HUDEP-2 (cell line): ENCODE results near the gene TBC1D16.

ENCODE experiments used
- DNase-seq, 76 experiments: peaks; one replicate each; lab custom pipeline; 2025; ENCODE audit not compliant: unreplicated experiment in 76 of 76; lab: John Stamatoyannopoulos, UW

The TBC1D16 gene

GRCh38 chr17:79942591-79943346 is 92.9 kb downstream of the TBC1D16 start:
- DNase-seq, result no peak

- DNase-seq, result no peak
These were observed 93.7 kb downstream of the TBC1D16 start for GRCh38 chr17:79942011-79942405.

DNA sequence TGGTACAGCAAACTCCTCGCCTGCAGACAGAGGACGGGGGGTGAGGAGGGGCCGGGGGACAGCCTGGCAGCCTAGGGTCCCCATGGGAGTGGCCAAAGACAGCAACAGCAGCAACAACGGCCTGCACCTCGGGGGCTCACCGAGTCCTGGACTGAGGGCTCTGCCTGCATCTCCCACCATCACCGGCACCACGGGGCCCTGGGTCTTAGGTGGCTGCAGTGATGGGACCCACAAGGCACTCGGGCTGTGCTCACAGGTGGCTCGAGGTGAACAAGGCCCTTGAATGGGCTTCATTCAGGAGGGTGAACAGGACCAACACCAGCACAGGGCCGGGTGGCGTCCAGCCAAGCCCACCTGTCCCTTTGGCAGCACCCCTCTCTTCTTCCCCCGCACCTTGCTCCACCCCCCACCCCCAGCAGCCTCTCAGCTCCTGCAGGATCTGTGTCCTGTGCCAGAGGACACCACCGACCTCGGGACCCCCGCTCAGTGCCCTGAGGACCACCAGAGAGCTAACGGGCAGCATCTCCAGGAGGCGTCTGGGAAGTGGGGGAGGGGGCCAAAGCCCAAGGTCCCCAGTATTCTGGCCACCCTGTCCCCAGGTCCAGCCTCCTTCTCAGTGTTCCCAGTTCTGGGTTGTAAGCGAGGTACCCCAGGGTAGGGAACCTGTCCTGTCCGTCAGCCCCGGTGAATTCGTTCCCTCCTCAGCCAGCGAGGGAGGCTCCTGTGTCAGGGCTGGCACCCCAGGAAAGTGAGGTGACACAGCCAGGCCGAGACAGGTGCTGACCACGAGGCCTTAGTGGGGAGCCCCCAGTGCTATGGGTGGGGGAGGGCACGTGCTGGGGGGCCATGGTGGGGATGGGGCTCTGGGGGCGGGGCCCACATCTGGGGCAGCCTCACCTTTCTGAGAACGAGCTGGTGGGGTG is 94.3 kb downstream of the TBC1D16 start:
- no peak for DNase-seq

- no peak for DNase-seq
These were observed 95.1 kb downstream of the TBC1D16 start for GRCh38 chr17:79940459-79941087.

DNA sequence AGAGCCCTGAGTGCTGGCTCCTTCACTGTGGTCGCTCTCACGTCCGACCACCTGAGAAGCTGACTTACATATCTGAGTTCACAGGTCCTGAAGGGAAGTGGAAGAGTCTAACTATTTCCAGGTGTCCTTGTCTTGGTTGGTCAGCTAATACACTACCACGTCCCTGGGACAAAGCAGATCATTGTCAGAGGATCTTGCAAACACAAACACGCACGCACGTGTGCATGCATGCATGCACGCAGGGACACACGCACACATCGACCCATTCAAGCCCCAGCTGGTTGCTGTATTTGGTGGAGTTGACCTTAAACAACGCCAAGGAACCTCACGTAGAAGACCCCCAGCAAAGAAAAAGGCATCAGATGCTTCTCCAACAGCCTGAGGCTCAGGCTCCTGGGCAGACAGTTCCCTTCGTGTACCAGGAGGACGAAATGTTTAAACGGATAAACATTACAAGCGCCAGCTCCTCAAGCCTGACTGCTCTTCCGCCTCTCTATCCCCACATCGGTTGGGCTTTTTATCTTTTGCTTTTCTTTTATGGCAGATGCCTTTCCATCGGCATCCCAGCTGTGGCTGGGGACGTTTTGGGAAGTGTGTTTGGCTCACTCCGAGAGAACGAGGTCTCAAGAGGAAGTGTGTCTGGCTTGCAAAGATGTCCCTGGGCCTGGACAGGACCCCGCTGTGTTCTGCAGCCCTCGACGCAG is 95.8 kb downstream of the TBC1D16 start:
- no peak for DNase-seq

DNA sequence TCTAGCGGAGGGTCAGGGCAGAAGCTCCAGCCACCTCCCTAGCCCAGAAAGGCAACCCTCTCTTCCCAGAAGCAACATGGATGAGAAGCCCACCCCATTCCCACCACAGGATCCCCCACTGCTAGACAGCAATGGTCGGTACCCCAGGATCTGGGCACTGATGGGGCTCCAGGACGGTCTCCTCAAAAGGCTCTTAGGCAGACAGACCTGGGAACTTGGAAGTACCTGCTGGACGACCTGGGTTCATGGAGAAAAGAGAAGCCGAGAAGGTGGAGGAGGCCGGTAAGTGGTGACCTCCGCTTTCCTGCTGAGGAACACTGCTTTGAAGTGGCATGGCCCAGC is 96.6 kb downstream of the TBC1D16 start:
- no peak for DNase-seq

DNA sequence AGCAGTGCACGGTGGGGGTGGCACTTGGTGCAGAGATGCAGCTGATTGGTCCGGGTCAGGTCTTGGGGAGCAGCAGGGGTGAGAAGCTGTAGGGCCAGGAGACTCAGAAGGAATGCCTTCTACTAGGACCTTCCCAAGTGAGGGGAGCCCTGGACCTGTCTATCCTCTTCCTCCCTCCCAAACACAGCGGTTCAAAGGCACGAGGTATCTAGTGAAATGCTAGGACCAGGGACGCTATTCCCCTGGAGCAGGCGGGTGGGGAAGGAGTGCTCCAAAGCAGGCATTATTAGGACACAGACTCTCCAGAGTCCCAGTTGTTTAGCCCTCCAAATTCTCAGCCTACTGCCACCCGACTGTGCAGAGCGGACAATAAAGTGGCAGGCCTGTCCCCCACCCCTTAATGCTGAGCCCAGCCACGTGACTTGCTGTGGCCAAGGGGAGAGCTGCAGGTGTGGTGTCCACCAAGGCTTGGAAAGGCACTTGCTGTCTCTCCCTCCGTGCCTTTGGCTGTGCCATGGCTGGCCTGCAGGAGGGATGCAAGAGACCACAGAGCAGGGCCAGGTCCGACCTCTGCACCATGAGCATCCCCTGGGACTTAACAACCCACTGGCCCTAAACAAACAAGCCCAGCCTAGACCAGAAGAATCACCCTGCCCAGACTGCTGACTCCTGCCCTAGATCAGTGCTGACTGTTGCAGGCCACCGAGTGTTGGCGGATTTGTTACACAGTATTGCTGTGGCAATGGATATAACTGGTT is 97.2 kb downstream of the TBC1D16 start:
- no peak for DNase-seq

DNA sequence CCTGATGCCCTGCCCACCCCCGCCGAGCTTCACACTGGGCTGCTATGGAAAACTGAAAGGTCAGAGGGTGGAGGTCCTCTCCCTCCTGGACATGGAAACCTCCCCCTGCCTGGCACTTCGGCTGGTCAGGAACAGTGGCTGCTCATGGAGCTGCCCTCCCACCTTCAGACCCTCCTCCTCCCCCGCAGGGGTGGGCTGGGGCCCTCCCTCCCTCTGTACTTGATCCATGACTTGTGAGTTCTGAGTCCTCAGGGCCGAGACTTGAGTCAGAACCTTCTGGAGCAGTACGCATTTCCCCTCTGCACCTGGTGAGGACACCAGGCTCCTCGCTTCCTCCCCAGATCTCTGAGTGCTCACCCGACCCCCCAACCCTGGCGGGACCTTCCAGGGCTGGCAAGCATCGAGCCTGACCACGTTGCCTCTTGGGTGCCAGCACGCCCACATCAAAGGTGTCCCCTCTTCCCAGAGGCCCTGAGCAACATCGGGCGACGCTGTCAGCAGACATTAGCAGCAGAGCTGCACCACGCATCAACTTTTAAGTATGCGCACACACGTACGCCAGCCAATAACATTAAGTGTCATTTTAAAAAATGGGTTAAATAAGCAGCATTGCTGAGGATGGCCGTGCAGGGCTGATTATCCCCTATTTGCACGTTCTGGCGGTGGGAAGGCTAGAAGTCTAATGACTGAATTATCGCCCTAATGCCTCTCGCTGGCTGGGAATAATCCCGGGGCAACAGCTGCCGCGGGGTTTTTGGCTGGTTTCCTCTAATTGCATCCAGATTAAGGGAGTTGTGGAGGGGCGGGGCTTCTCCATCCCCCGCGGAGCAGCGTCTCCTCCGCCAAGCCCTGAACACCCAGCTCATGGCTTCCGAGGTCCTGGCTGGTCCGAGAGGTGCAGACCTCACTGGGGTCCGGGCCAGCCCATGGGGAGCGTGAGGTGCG is 98.0 kb downstream of the TBC1D16 start:
- DNase-seq, result no peak

GRCh38 chr17:79936641-79937381 is 98.9 kb downstream of the TBC1D16 start:
- DNase-seq, result peak in 4 of 76 experiments; percentile 16 to 31 (median 26)

GRCh38 chr17:79936050-79936449 is 99.6 kb downstream of the TBC1D16 start:
- DNase-seq, result no peak

DNA sequence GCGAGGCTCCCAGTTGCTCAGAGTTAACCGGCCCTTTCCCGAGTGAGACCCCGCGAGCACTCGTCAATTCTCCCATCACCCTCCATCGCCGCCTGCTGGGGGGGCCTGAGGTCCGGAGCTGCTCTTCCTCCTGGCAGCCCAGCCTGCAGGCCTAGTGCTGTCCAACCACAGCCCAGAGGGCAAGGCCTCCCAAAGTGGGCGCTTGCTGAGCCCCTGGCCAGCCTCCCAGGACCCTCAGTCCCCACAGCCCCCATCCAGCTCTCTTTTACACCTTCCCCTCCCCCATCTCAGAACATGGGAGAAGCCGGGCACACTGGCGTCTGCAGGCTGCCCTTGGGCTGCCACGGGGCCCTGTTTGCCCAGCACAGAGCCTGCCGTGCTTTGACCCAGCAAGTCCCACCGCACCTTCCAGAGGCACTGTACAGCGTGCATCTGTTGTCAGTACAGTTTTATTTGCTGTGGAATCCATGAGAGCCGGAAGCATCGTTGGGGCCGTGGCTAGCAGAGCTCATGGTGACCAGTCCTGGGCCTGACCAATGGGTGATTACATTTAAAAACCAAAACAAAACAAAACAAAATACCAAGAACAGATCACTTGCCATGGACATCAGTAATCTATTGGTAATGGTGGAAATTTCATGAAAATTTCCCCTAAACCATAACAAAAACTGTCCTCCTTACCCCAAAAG is 100.3 kb downstream of the TBC1D16 start:
- DNase-seq, result no peak

- DNase-seq, result no peak
These were observed 101.1 kb downstream of the TBC1D16 start for GRCh38 chr17:79934653-79934970.

GRCh38 chr17:79933863-79934652 is 101.6 kb downstream of the TBC1D16 start:
- DNase-seq, result peak in 59 of 76 experiments; percentile 13 to 71 (median 46)

- DNase-seq, result peak in 1 of 76 experiments; percentile 12
These were observed 103.0 kb downstream of the TBC1D16 start for GRCh38 chr17:79932451-79933306.

- DNase-seq, result peak in 32 of 76 experiments; percentile 19 to 56 (median 32)
These were observed 103.8 kb downstream of the TBC1D16 start for GRCh38 chr17:79931817-79932309.
